Spleen (tissue), 11 donors: ENCODE data around the gene C16orf54. TPM values are rescaled to one million over a fixed set of nuclear protein-coding genes. Genes with fewer than 3 reads are reported as not detected.
"Not testable (repeated sequence)": the region's sequence is repeated elsewhere in the genome, so short reads cannot be mapped to it uniquely, and the experiment has no call there.

Experiments used
- DNase-seq: peaks from one replicate; pipeline ENCODE4 v3.0.0-alpha.2; 2020
- H3K27ac ChIP-seq, 8 donors: fragments of 200-600 bp; sonication (generic) in 7 of 8; 1 replicate in 4 of 8; 2 replicates in 4 of 8; pipeline versions ENCODE4 v1.5.0 to v1.8.0; 2016 to 2021; ENCODE audit warnings: inconsistent platforms in 4 of 8, mild to moderate bottlenecking in 4 of 8, moderate library complexity in 1 of 8
- H3K27me3 ChIP-seq, 7 donors: fragments of 200-600 bp; sonication (generic) in 6 of 7; replicated peaks in 1 of 7; 1 replicate in 4 of 7; 2 replicates in 3 of 7; pipeline versions ENCODE4 v1.5.0 to v1.8.0; 2016 to 2021; ENCODE audit warnings: inconsistent platforms in 3 of 7, mild to moderate bottlenecking in 1 of 7
- H3K36me3 ChIP-seq, 6 donors: fragments of 200-600 bp; sonication (generic) in 5 of 6; 1 replicate in 4 of 6; 2 replicates in 2 of 6; pipeline versions ENCODE4 v1.5.0 to v1.8.0; 2016 to 2021; ENCODE audit warnings: inconsistent platforms in 2 of 6
- H3K4me1 ChIP-seq, 6 donors: fragments of 200-600 bp; sonication (generic) in 5 of 6; 1 replicate in 3 of 6; 2 replicates in 3 of 6; pipeline versions ENCODE4 v1.5.0 to v1.8.0; 2016 to 2021; ENCODE audit warnings: inconsistent platforms in 3 of 6
- H3K4me3 ChIP-seq, 8 donors: fragments of 200-600 bp; sonication (generic) in 7 of 8; 1 replicate in 4 of 8; 2 replicates in 4 of 8; pipeline versions ENCODE4 v1.5.0 to v1.8.0; 2016 to 2021; ENCODE audit warnings: inconsistent platforms in 4 of 8, mild to moderate bottlenecking in 4 of 8, moderate library complexity in 2 of 8
- H3K9me3 ChIP-seq, 8 donors: fragments of 200-600 bp; sonication (generic) in 7 of 8; 1 replicate in 4 of 8; 2 replicates in 4 of 8; pipeline versions ENCODE4 v1.5.0 to v1.8.0; 2016 to 2021; ENCODE audit warnings: inconsistent platforms in 4 of 8
- CTCF ChIP-seq, 11 experiments: fragments of 200-600 bp in 7 of 11; fragments of 450-650 bp in 4 of 11; sonication (generic) in 4 of 11; IDR thresholded peaks in 8 of 11; conservative IDR thresholded peaks in 3 of 11; 1 replicate in 7 of 11; 2 replicates in 4 of 11; pipeline versions ENCODE4 v1.4.0 to v1.8.0; 2016 to 2021; ENCODE audit warnings: antibody characterized with exemption in 11 of 11, inconsistent platforms in 4 of 11, mild to moderate bottlenecking in 1 of 11
- POLR2A ChIP-seq, 3 donors: fragments of 450-650 bp; IDR thresholded peaks; one replicate each; pipeline ENCODE4 v1.5.1; 2017; ENCODE audit warnings: antibody characterized with exemption in 3 of 3, mild to moderate bottlenecking in 1 of 3
- POLR2AphosphoS5 ChIP-seq, 3 donors: sonication (generic); formaldehyde crosslinking; IDR thresholded peaks; one replicate each; pipeline ENCODE4 v1.5.1; 2017; ENCODE audit warnings: antibody characterized with exemption in 3 of 3
- WGBS, 5 donors: extraction: QIAGEN DNeasy Blood & Tissue Kit in 3 of 5; methylation state at CpG; one replicate each; pipeline versions ENCODE4 v1.1.5 to v1.1.7; 2013 to 2018; 5-methylcytosine and 5-hydroxymethylcytosine counted together
- intact Hi-C: fragments of 100-400 bp; cut with DNase I; formaldehyde crosslinking; loops from one replicate; pipeline ENCODE4 v1.15.0; 2023; ENCODE audit warnings: low total_unique reads
- polyA plus RNA-seq, 3 donors: library from polyadenylated mRNA; stranded (reverse); fragments of 200-250 nt; gene quantifications; one replicate each; pipeline ENCODE4 v1.2.1, GENCODE V29; 2013
- total RNA-seq, 7 donors: library from RNA; depleted of rRNA in 3 of 7; stranded (reverse); fragments of >200 nt in 3 of 7; fragmentation: NEBNext Ultra II Directional in 4 of 7; extraction: Animal tissue kit (Norgen Biotek cat#: 25700) in 4 of 7; gene quantifications; one replicate each; pipeline versions ENCODE4 v1.1.0 to v1.2.1, GENCODE V29; 2016 to 2021
- donor health status: healthy with polysubstance abuse.
- donor health status: DM: no; HTN: no; CAD: no; lungs with moderate emphysema.
- donor health status: DM: no; HTN: no; CAD: no.
- donor health status: Bipolar disorder and iron deficiency.
- donor health status: healthy.
- donor health status: DM: no; HTN: no; CAD: no.
- donor health status: DM: yes; HTN: yes; CAD: no.

Gene C16orf54
- total and polyA plus RNA-seq, 10 donors, result 15.6 to 46.0 (median 35.0) TPM

GRCh38 chr16:29727452-29727851, 18.3 kb downstream of the C16orf54 start:
- 78 to 86% (median 83%) methylated on average over 7 of the region's 7 CpGs for WGBS, 5 donors
- Histone ChIP-seq H3K4me1 (peaks cover 0 to 23% (median 8%) of the 10 kb centered on the region in 6 donors), H3K27me3 (peaks cover 0 to 6% (median 0%) of the 10 kb centered on the region in 7 donors), H3K27ac (no peak overlapping the region), H3K9me3 (peaks cover 0 to 3% (median 0%) of the 10 kb centered on the region in 8 donors), H3K4me3 (no peak overlapping the region), H3K36me3 (no peaks in the 10 kb centered on the region)
- intact Hi-C loops, result no loop called here
- TF ChIP-seq POLR2A (IDR thresholded peaks at IDR 0.05) (no peak), CTCF (IDR thresholded peaks at IDR 0.05 in 8 of 11, conservative IDR thresholded peaks at IDR 0.05 in 3 of 11) (no peak), POLR2AphosphoS5 (IDR thresholded peaks at IDR 0.05) (no peak)
- no peak for DNase-seq

GRCh38 chr16:29726845-29727377, 18.9 kb downstream of the C16orf54 start:
- DNase-seq, result no peak
- Histone ChIP-seq H3K27ac (no peak overlapping the region), H3K36me3 (no peaks in the 10 kb centered on the region), H3K9me3 (no peaks in the 10 kb centered on the region), H3K27me3 (peaks cover 0 to 6% (median 0%) of the 10 kb centered on the region in 7 donors), H3K4me1 (peaks cover 0 to 21% (median 8%) of the 10 kb centered on the region in 6 donors), H3K4me3 (no peak overlapping the region)
- WGBS, 5 donors, result 80 to 85% (median 82%) methylated on average over 9 of the region's 9 CpGs
- intact Hi-C loops, result no loop called here
- TF ChIP-seq CTCF (IDR thresholded peaks at IDR 0.05 in 8 of 11, conservative IDR thresholded peaks at IDR 0.05 in 3 of 11), result no peak
- TF ChIP-seq POLR2A (IDR thresholded peaks at IDR 0.05), result no peak
- TF ChIP-seq POLR2AphosphoS5 (IDR thresholded peaks at IDR 0.05), result no peak

- H3K36me3 ChIP-seq, H3K27me3 ChIP-seq, H3K27ac ChIP-seq, H3K9me3 ChIP-seq, intact Hi-C loops, H3K4me3 ChIP-seq: not testable (repeated sequence)
- TF ChIP-seq CTCF (IDR thresholded peaks at IDR 0.05 in 8 of 11, conservative IDR thresholded peaks at IDR 0.05 in 3 of 11), result peak; percentile 30 to 65 (median 55)
- H3K4me1 ChIP-seq, result peaks cover 0 to 11% (median 2%) of the 10 kb centered on the region in 6 donors
- 34 to 41% (median 40%) methylated on average over 20 to 24 of the region's 24 CpGs for WGBS, 5 donors
- DNase-seq, result peak; percentile 85
Measured at GRCh38 chr16:29721167-29721879, 24.5 kb downstream of the C16orf54 start.

GRCh38 chr16:29720703-29721102, 25.1 kb downstream of the C16orf54 start:
- DNase-seq, result no peak
- H3K36me3 ChIP-seq, result no peaks in the 10 kb centered on the region
- 59 to 77% (median 67%) methylated on average over 5 of the region's 5 CpGs for WGBS, 5 donors
- no peak for TF ChIP-seq POLR2A (IDR thresholded peaks at IDR 0.05)
- TF ChIP-seq POLR2AphosphoS5 (IDR thresholded peaks at IDR 0.05), result no peak
- no peak for TF ChIP-seq CTCF (IDR thresholded peaks at IDR 0.05 in 8 of 11, conservative IDR thresholded peaks at IDR 0.05 in 3 of 11)
- H3K4me3 ChIP-seq, result no peak overlapping the region
- no peaks in the 10 kb centered on the region for H3K27me3 ChIP-seq
- H3K4me1 ChIP-seq, result peaks cover 0 to 11% (median 2%) of the 10 kb centered on the region in 6 donors
- intact Hi-C loops, result no loop called here
- H3K27ac ChIP-seq, result no peak overlapping the region
- H3K9me3 ChIP-seq, result no peaks in the 10 kb centered on the region
